Stimulated activated CD8-positive, alpha-beta memory T cell treated with anti-CD3 and anti-CD28 coated beads, Interleukin-12 subunit alpha, Interleukin-12 subunit beta, amount 100 ng/mL, for 4 hours (primary cell): ENCODE measurements around the gene ZXDC.

ENCODE experiments used
- DNase-seq: peaks from one replicate; pipeline ENCODE4 v3.0.0-alpha.2; 2020; ENCODE audit warnings: low read depth

ZXDC gene

DNA sequence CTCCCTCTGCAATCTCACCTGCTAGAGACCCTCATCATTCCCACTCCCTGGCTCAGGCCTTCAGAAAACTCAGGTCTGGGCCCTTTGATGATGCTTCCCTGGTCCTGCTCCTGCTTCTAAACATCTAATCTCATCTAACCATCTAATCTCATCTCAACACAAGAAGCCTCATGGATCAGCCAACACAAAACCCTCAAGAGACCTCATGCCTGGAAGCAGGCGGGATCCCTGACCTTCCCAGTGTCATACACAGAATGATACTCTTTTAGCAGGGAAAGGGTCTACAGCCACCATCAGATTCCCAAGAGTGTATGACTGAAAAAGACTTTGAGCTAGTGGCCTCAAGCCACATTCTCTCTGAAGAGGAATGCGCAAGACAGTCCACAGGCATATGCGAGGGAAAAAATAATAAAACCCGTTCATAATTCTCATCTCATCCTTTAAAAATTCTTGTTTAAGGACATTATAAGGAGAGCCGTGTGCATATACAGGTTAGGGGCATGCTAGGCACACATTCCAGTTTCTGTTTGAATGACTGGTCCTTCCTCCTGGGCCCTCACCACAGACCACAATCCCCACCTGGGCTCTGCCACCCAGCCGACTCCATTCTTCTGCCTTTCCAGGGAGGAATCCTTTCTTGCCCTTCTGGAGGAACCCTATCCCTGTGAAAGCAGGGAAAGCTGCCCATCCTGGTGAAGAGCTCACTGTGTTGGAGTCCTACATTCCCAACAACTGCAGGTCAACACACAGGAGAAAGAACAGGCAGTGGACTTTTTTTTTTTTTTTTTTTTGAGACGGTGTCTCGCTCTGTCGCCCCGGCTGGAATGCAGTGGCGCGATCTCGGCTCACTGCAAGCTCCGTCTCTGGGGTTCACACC is 2.2 kb downstream of the ZXDC start:
- DNase-seq, result no peak

DNA sequence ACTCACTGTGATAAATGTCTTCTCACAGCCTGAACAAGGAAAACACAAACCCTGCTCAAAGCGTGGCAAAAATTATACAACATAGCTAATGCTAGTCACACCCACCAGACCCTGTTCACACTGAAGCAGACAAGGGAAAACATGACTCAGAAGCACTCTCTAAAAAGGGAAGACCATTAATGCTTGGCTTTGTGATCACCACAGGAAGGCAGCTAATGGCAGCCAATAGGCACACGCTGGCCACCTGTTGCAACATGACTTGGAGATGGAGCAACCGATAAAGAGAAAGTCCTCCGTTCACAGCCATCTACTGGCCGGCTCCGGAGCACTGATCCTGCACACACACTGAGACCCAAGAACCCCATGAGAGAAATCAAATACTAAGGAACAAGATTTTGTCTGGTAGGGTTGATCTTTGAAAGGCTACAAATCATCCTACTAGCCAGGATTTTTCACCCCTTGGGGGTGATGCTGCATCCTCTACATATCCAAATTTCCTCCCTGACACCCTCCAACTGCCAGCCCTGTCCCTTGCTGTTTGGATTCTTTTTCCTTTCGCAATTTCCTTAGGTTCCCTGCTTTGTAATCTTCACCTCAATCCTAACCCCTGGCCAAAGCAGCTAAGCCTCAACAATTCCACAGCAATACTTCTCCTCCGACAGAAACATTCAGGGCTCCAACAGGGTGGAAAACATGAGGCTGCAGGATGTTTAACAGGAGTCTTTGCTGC is 3.2 kb downstream of the ZXDC start:
- DNase-seq, result no peak

DNA sequence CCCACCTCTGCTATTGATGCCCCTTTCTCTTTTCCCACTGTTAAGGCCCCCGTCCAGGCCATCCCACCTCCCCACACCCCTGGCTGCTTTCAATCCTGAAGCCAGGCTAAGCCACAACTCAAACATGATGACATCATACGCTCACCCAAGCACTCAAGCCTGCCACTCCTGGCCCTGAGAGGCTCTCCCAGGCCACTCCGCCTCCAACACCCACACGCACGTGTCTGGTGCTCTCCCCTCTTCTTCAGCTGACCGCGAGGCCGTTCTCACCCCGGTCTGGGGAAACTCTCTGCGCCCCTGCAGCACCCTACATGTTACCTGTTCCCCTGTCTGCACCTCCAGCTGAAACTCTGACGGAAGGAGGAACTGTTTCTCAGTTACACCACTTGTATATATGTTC is 6.2 kb downstream of the ZXDC start:
- DNase-seq, result no peak

DNA sequence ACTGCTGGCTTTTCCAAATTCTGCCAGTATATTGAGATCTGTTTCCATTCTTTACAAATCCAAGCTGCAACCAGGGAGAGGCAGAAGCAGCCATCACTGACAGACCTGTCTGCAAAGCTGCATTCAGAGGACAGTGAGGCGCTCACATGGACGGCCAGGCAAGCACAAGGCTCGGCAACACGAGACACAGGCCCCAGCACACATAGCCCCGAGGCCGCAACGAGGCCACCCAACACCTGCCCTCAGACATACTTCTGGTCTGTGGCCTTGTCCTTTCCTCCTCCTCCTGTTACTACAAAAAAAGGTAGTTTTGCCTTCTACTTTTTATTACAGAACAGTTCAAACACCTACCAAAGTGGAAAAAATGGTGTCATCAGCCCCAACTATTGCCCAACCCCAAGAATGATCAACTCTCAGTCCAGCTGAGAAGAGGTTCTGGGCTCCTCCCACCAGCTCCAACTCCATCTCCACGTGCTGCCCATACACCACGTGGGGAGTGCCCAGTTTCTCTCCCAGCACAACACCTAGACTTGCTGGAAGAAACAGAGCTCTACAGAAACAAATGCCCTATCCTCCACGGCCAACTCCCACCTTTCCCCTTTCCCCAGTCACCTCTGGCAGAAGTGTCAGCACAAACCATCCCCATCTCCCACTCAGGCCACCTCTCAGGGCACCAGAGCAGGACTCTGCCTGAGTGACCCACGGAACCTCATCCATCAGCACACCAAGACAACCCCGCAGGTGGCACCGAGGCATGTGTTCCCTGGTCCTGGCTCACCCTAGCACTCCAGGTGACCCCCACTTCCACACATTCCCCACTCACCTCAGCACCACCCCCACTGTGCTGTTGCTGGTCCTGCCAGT is 7.4 kb downstream of the ZXDC start:
- no peak for DNase-seq

DNA sequence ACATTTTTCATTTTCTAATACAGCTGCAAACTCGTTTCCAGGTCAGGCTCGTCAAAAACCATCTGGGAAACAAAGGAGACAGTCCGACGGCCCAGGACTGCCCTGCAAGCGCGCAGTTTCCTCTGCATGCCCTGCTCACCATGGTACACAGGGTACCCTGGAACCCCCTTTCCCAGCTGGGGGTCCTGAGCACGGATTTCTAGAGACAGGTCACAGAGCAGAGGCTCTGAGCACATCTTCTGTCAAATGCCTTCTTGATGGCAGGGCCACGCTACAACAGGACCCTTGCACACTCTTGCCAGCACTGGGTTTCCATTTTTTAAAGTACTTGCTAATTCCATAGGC is 8.1 kb downstream of the ZXDC start:
- no peak for DNase-seq

DNA sequence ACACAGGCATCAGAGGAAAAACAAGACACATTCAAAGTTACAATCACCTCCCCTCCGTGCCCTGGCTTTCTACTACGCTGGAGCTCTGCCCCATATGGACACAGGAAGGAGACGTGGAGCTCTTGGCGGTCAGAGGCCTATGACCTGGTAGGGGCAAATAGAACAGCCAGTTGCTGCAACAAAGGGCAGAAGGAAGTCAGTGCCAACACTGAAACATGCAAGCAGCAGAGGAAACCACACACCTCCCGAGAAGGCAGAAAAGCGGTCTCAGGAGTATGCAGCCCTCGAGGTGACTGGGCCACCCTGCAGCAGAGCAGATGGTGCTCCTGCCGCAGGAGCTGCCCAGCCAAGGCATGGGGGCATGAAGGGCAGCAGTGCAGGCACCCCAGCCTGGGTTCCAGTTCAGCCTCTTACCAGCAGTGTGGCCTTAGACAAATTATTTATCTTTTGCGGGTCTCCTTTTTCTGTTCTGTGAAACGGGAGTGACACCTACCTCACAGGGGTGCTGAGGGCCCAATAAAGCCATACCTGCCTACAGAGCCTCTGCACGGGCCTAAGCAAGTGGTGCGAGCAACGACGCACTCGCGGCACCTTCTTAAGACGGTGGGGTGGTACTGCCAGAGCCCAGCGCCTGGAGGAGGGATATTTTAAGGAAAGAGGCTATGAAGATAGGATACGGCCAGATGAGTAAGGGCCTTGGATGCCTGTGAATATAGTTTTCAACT is 8.6 kb downstream of the ZXDC start:
- no peak for DNase-seq

DNA sequence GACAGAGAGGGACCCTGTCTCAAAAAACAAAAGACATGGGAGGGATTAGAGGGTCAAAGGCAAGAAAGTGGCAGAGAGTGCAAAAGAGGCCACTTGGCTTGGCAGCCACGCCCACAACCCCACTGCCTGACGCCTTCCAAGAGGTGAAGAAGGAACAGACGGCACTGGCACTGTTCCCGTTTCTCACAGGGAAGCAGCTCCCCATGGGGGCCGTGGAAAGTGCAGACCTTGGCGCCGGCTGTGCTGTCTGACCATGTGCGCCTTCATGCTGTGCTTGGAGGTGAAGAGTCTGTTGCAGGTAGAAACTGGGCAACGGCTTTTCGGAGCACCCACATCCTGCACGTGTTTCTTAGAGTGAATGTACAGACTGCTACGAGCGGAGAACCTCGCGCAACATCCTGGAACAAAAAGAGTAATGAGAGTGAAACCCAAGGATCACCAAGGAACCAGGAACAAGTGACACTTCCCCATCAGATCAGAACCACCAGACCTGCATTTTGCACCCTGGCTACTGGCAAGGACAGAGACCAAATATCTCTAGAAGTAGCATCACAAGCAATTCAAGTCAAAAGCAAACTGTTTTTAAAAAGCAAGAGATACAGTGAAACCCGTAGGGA is 9.7 kb downstream of the ZXDC start:
- DNase-seq, result no peak

DNA sequence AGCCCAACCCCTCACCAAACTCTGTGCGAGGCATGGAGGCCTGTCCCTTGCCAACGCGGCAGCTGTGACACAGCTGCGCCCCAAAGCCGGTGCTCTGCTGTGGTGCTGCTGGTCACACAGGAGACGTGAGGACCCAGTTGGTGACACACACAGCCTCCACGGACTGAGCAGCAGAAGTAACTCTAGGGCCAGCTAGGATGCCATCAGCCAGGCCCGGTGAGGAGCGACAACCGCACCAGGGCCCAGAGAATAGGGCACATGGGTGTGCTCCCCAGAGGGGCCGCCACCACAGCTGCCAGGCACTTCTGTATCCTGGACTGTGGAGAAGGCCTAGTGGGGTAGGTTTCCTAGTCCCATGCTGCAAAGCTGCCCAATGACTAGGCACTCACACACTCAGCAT is 10.7 kb downstream of the ZXDC start:
- no peak for DNase-seq

DNA sequence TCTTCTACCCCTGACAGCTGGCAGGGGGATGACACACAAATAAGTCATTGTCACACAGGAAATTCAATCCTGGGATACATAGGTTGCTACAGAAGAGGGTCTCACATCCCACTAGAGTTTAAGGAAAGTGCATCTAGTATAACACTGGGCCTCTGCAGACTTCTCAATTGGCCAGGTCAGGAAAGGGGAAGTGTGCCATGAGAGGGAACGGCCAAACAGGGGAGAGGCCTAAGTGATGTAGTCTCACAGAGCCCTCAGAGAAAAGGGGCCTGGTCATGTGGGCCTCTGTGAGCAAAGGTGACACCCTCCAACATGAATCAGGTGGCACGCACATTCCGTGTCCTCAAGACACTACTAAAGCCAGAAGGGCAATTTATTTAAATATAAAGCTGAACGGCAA is 11.2 kb downstream of the ZXDC start:
- no peak for DNase-seq

DNA sequence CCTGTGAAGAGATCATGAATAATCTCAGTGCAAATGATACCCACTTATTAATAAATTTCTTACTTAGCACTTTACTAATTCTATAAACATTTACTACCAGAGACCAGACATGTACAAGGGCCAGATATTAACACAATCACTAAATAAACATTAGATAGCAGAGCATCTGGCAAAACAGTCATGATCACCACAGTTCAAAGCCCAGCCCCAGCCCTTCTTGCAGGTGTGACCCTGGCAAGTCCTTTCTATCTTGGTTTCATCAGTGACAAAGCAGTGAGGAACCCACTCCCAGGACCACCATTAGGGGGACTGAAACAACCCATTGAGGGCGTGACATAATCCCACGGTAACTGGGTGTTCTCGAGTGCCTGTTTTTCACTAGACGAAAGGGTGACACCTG is 11.6 kb downstream of the ZXDC start:
- no peak for DNase-seq

DNA sequence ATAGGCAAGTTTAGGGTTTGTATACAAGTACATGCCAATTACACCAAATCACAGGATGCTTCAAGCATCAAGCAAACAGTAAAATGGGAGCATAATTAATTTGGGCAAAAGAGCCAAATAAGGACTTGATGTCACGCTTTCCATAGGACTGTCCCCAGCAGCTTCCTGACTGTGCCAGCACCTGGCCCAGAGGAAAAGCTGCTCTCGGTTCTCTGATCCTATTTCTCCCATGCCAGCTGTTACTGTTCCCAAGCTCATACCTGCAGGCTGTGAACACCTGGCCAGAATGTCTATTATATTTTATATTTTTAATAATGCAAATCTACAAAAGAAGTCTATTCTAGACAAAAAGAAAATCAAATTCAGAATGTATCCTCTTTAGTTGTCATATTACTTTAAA is 12.2 kb downstream of the ZXDC start:
- no peak for DNase-seq

DNA sequence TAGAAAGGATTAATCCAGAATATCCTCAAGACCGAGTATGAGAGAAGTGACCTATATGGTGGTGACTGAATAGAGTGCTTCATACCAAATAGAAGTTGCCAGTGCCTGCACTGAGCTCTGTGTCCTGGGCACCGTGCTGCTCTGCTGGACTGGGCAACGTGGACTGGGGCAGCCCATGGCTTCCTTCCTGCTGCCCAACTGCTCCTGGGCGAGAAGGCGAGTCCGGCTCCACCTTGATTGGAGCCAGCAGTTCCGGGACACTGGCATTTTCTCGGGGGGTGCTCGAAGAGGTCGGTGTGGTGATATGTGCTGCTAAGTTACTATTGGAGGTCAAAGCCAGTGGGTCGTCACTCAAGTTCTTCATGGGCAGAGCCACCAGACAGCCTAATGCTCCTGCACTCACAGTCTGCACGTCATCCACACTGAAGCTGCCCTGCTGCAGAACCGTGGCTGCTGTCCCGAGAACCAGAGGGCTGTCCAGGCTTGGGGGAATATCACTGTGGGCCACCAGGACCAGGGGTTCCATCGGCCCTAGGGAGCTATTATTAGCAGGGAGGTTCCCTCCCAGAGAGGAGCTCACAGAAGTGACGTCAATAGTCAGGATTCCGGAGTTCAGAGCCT is 14.1 kb downstream of the ZXDC start:
- DNase-seq, result no peak

DNA sequence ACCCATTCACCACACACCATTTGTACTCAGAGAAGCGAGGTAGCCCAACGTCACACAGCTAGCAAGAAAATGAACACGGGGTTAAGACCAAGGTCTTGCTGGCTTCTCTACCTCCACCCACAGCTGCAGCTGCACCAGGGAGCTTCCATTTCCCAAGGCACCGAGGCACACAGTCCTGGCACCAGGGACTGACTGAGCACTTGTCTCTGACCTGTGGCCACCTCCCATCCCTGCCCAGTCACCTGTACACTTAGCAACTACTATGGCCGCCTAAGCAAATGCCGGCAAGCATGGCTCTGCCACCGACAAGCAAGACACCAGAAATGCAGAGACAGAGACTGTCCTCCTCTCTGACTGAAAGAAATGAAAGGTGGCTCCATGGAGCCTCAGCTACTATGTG is 15.3 kb downstream of the ZXDC start:
- DNase-seq, result no peak

DNA sequence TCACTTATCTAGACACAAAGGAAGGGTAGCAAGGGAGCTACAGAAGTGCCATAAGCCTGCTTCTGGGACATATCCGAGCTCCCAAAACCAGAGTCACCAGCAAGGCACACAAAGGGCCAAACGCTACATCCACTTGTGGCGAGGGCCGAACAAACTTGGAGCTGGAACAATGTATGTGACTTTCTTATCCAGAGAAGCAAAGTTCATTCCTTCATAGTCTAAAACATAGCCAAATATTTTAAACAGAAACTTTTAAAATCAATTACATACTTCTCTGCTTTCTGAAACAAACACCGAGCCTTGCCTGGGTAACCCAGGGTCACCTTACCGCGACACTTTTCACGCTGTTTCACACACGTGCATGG is 15.9 kb downstream of the ZXDC start:
- DNase-seq, result no peak

DNA sequence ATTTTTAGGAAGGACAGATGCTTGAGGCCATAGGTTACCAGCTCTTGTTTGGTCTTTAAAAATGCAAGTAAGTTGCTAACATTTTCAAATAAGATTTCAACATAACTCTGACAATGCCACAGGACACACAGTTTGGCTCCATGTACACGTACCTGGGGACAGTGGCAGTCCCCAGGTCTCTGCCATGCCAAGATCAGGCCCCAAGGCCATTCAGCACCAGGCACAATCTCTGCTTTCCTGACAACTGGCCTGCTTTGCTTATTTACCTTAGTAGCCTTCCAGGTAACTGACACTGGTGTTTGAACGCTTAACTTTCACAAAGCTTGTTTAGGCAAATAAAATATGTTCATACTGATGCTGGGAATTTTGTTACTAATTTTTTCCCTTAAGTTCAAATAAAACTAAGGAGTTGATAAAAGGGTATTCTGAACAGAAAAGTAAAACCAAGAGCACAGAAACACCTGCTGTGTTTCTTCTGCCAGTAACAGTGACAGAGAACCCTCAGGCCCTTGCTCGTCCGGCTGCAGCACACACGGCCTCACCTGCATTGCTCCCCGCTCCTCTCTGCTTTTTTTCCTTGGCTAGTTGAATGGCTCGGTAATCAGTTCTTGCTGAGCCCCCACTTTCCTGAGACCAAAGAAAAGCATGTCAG is 16.5 kb downstream of the ZXDC start:
- no peak for DNase-seq

DNA sequence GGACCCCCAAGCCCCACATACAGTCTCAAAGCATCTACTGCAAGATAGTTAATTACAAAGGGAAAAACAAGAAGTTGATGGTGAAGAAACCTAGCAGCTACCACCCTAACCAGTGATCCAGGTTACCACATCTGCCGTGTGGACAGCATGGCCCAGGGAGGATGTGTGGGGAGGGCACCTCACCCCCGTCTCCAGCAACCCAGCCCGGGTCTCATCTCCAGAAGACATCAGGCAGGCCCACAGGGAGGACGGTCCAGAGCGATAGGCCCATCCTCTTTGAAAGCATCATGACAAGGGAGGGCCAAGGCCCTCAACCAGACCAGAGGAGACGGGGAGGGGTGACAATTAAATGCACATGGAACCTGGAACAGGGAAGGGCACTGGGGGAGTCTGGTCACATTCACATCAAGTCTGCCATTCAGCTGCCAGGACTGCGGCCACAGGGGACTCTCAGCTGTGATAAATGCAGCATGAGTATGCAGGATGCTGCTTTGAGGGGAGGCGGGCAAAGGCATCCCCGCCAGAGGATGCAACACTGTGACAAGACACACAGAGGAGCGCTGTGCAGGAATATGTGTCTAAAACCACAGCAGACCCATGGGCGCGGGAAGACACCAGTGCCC is 18.8 kb downstream of the ZXDC start:
- no peak for DNase-seq

DNA sequence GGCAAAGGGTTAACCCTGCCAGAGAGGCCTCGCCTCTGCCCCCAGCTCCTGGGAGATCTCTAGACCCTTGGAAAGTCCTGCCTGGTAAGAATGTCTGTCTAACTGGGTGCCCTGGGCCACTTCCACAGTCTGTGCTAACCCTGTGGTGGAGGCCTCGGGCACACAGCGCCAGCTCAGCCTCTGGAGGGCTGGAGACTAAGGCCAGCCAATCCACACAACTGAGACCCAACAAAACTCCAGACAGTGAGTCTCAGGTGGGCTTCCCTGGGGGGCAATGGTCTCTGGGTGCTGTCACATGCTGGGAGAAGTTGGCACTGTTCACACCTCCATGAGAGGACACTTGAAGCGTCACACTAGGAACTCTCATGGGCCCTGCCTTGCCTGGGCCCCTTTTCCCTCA is 19.5 kb downstream of the ZXDC start:
- DNase-seq, result no peak

DNA sequence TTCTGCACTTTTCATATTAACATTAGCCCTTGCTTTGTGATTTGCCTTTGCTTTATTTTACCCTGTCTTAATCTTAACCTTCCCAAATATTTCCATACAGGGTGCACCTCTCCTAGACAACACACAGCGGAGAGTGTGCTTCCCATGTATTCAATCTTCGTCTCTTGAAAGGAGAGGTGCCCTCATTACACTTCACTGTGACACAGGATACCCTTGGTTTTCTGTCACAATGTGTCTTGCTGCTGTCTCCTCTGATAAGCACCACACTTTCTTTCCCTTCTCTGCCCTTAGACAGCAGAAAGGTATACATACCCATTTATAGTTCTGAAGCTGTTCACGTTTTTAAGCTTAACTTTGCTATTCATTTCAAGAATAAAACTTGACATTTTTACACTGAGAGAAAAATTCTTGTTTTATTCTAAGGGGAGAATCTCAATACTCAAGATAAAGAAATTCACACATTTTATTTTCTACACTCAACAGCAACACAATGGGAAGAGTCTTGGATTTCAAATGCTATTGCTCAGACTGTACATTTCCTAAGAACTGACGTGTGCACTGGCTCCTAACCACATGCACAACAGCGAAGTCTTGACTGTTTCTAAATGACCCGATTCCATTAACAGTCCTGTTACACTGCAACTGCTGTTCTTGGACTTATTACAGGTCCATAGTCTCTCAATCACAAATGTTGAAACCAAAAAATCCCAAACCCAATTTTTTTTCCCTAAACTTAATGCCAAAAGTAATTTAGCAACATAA is 21.1 kb downstream of the ZXDC start:
- no peak for DNase-seq

DNA sequence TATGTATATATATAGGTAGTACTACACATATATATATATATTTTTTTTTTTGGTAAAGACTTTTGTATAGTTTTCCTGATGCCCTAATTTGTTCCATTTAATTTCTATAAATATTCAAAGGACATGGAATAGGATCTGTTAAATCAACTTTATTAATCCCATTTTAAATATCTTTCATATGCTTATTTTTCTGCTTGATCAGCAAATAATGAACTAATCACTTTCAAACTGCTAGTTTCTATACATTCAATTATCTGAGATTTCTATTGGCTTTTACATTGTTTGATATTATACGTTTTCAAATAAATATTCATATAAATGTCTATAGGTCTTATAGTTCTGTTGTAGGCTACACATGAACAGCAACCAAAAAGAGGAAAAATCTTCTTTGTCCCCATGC is 21.7 kb downstream of the ZXDC start:
- no peak for DNase-seq

DNA sequence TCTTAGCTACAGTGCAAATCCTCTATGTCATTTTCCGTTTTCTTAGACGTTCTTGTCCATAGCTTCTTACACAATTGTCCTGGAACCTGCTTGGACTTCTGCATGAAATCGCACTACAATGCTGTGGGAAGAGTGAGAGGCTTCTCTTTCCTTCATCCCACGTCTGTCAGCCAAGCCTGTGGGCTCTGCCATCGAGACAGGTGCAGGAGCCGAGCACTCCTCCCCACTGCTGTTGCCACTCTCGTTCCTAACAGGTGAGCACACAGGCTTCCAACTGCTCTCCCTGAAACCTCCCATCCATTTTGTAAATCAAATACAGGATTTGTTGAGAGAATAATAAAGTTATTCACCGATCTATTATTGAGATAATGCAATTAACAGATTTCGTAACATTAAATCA is 23.5 kb downstream of the ZXDC start:
- DNase-seq, result no peak
